H9 (cell line): ENCODE data around the gene CNGA4. TPM values are rescaled to one million over a fixed set of nuclear protein-coding genes. Genes with fewer than 3 reads are reported as not detected.

Experiments used
- DNase-seq: peaks from one replicate; pipeline ENCODE4 v3.0.0-alpha.2; 2017
- H2AFZ ChIP-seq: one replicate; pipeline ENCODE4 v1.6.1; 2013; ENCODE audit warnings: mild to moderate bottlenecking, low read length, control low read depth, moderate library complexity
- H2AK5ac ChIP-seq: 2 replicates; pipeline ENCODE4 v1.6.1; 2013; ENCODE audit warnings: low read length, control low read depth, mixed read lengths; ENCODE audit not compliant: insufficient read length
- H2BK120ac ChIP-seq: one replicate; pipeline ENCODE4 v1.6.1; 2013; ENCODE audit warnings: low read depth, mild to moderate bottlenecking, low read length, control low read depth, inconsistent platforms; ENCODE audit not compliant: poor library complexity, severe bottlenecking
- H2BK12ac ChIP-seq: 2 replicates; pipeline ENCODE4 v1.6.1; 2013; ENCODE audit warnings: low read length, control low read depth, mixed read lengths, low read depth; ENCODE audit not compliant: insufficient read length
- H2BK15ac ChIP-seq: 2 replicates; pipeline ENCODE4 v1.6.1; 2013; ENCODE audit warnings: low read depth, low read length, control low read depth
- H2BK20ac ChIP-seq: one replicate; pipeline ENCODE4 v1.6.1; 2013; ENCODE audit warnings: low read depth, mild to moderate bottlenecking, low read length, control low read depth, inconsistent platforms; ENCODE audit not compliant: poor library complexity, severe bottlenecking
- H2BK5ac ChIP-seq: 2 replicates; pipeline ENCODE4 v1.6.1; 2013; ENCODE audit warnings: low read length, control low read depth, mixed read lengths; ENCODE audit not compliant: insufficient read length
- H3K14ac ChIP-seq: 2 replicates; pipeline ENCODE4 v1.6.1; 2013; ENCODE audit warnings: low read length, control low read depth; ENCODE audit not compliant: insufficient read depth
- H3K18ac ChIP-seq: 2 replicates; pipeline ENCODE4 v1.6.1; 2013; ENCODE audit warnings: low read depth, mild to moderate bottlenecking, mixed read lengths, low read length, control low read depth; ENCODE audit not compliant: insufficient read length
- H3K23ac ChIP-seq: 2 replicates; pipeline ENCODE4 v1.6.1; 2013; ENCODE audit warnings: low read length, control low read depth, mixed read lengths, low read depth; ENCODE audit not compliant: insufficient read length
- H3K23me2 ChIP-seq: 2 replicates; pipeline ENCODE4 v1.6.1; 2013; ENCODE audit warnings: low read depth, mild to moderate bottlenecking, mixed read lengths, low read length, control low read depth; ENCODE audit not compliant: insufficient read length, poor library complexity, severe bottlenecking
- H3K27ac ChIP-seq: 2 replicates; pipeline ENCODE4 v1.5.1; 2013; ENCODE audit warnings: low read length, control low read depth, mixed read lengths, low read depth; ENCODE audit not compliant: insufficient read length
- H3K27me3 ChIP-seq: 2 replicates; pipeline ENCODE4 v1.6.1; 2013; ENCODE audit warnings: low read length, control low read depth, inconsistent platforms; ENCODE audit not compliant: insufficient read depth
- H3K4ac ChIP-seq: 2 replicates; pipeline ENCODE4 v1.6.1; 2013; ENCODE audit warnings: low read depth, mild to moderate bottlenecking, control low read depth, inconsistent platforms, low read length, moderate library complexity
- H3K4me1 ChIP-seq: 2 replicates; pipeline ENCODE4 v1.6.1; 2013; ENCODE audit warnings: low read length, control low read depth, inconsistent platforms; ENCODE audit not compliant: insufficient read depth
- H3K4me2 ChIP-seq: 2 replicates; pipeline ENCODE4 v1.6.1; 2013; ENCODE audit warnings: low read length, control low read depth, mixed read lengths; ENCODE audit not compliant: insufficient read length, insufficient read depth
- H3K56ac ChIP-seq: 2 replicates; pipeline ENCODE4 v1.6.1; 2013; ENCODE audit warnings: low read depth, mild to moderate bottlenecking, mixed read lengths, low read length, control low read depth; ENCODE audit not compliant: insufficient read length
- H3K79me1 ChIP-seq: 2 replicates; pipeline ENCODE4 v1.6.1; 2013; ENCODE audit warnings: low read depth, mild to moderate bottlenecking, moderate library complexity, low read length, control low read depth, inconsistent platforms; ENCODE audit not compliant: insufficient read depth, poor library complexity, severe bottlenecking
- H3K79me2 ChIP-seq: 2 replicates; pipeline ENCODE4 v1.6.1; 2013; ENCODE audit warnings: low read length, control low read depth, inconsistent platforms; ENCODE audit not compliant: insufficient read depth
- H3K9ac ChIP-seq: 2 replicates; pipeline ENCODE4 v1.6.1; 2013; ENCODE audit warnings: low read length, control low read depth, mixed read lengths; ENCODE audit not compliant: insufficient read length; ENCODE audit errors: extremely low read depth
- H3K9me3 ChIP-seq: one replicate; pipeline ENCODE4 v1.6.1; 2013; ENCODE audit warnings: low read depth, low read length, inconsistent platforms; ENCODE audit not compliant: control insufficient read depth
- H3T11ph ChIP-seq: one replicate; pipeline ENCODE4 v1.6.1; 2013; ENCODE audit warnings: mild to moderate bottlenecking, low read length, control low read depth, inconsistent platforms
- H4K20me1 ChIP-seq: one replicate; pipeline ENCODE4 v1.6.1; 2013; ENCODE audit not compliant: control insufficient read depth, insufficient read length, insufficient read depth
- H4K5ac ChIP-seq: 2 replicates; pipeline ENCODE4 v1.6.1; 2013; ENCODE audit warnings: low read depth, mild to moderate bottlenecking, mixed read lengths, low read length, control low read depth; ENCODE audit not compliant: insufficient read length
- H4K8ac ChIP-seq: replicated peaks from 2 replicates; pipeline ENCODE4 v1.6.1; 2013; ENCODE audit warnings: low read length, control low read depth, mixed read lengths, low read depth; ENCODE audit not compliant: insufficient read length
- H4K91ac ChIP-seq: 2 replicates; pipeline ENCODE4 v1.6.1; 2013; ENCODE audit warnings: low read depth, mild to moderate bottlenecking, moderate library complexity, mixed read lengths, low read length, control low read depth; ENCODE audit not compliant: insufficient read length
- H3K27ac Mint-ChIP-seq, 3 experiments: 2 replicates in 2 of 3; 3 replicates in 1 of 3; pipeline ENCODE4 v1.8.0; 2020 to 2021; ENCODE audit warnings: mixed read lengths in 3 of 3, mild to moderate bottlenecking in 1 of 3, moderate library complexity in 1 of 3
- H3K27me3 Mint-ChIP-seq: 2 replicates; pipeline ENCODE4 v1.8.0; 2021; ENCODE audit warnings: low read depth, mild to moderate bottlenecking, moderate library complexity, mixed read lengths
- H3K36me3 Mint-ChIP-seq, 3 experiments: 2 replicates in 2 of 3; 3 replicates in 1 of 3; pipeline ENCODE4 v1.8.0; 2020 to 2021; ENCODE audit warnings: low read depth in 3 of 3, mixed read lengths in 3 of 3; ENCODE audit not compliant: insufficient read depth in 1 of 3
- H3K4me1 Mint-ChIP-seq, 2 experiments: 2 replicates each; pipeline ENCODE4 v1.8.0; 2020; ENCODE audit warnings: mixed read lengths in 2 of 2
- H3K4me3 Mint-ChIP-seq, 2 experiments: 2 replicates in 1 of 2; 3 replicates in 1 of 2; pipeline ENCODE4 v1.8.0; 2020 to 2021; ENCODE audit warnings: mild to moderate bottlenecking in 2 of 2, mixed read lengths in 2 of 2, moderate library complexity in 1 of 2
- H3K9me3 Mint-ChIP-seq, 2 experiments: 2 replicates in 1 of 2; 3 replicates in 1 of 2; pipeline ENCODE4 v1.8.0; 2020; ENCODE audit warnings: mild to moderate bottlenecking in 2 of 2, mixed read lengths in 2 of 2, moderate library complexity in 1 of 2
- CTCF ChIP-seq: fragments of 200-600 bp; sonication (generic); conservative IDR thresholded peaks from 3 replicates; pipeline ENCODE4 v1.8.0; 2021; ENCODE audit warnings: antibody characterized with exemption, mild to moderate bottlenecking
- whole genome bisulfite sequencing: extraction: QIAGEN DNeasy Blood & Tissue Kit; methylation state at CpG from one replicate; pipeline ENCODE4 v1.1.7; 2013; ENCODE audit warnings: missing lambda C conversion rate, low lambda C conversion rate, mixed read lengths; ENCODE audit not compliant: insufficient read length; ENCODE audit errors: extremely low coverage; 5-methylcytosine and 5-hydroxymethylcytosine counted together
- total RNA-seq: library from RNA; stranded (reverse); gene quantifications from 2 replicates; pipeline ENCODE4 v1.2.1, GENCODE V29; 2021

CNGA4 gene
- total RNA-seq, 1 experiment from 2014 or later: 0.11 TPM

DNA sequence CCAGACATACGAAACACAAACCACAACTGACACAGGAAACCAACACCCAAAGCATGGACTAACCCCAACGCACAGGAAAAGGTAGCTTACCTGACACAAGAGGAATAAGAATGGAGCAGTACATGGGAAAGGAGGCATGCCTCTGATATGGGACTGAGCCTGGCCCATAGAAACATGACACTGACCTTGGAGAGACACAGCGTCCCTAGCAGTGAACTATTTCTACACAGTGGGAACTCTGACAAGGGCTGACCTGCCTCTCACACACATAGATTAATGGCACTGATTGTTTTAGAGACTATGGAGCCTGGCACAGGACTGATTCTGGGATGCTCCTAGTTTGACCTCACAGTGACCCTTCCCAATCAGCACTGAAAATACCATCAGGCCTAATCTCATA lies 32.7 kb downstream of the CNGA4 start:
- Histone ChIP-seq H3K23me2 (no peaks in the 10 kb centered on the region), H4K20me1 (no peaks in the 10 kb centered on the region), H2BK120ac (no peak overlapping the region), H3T11ph (no peak overlapping the region), H3K9me3 (no peaks in the 10 kb centered on the region), H2BK15ac (no peak overlapping the region), H2AK5ac (no peak overlapping the region), H2AFZ (no peak overlapping the region), H3K79me1 (no peaks in the 10 kb centered on the region), H3K4ac (no peak overlapping the region), H3K4me1 (no peaks in the 10 kb centered on the region), H3K27ac (no peak overlapping the region), H3K14ac (no peak overlapping the region), H3K18ac (no peak overlapping the region), H3K9ac (no peak overlapping the region), H4K5ac (no peak overlapping the region), H3K56ac (no peak overlapping the region), H2BK12ac (no peak overlapping the region), H2BK20ac (no peak overlapping the region), H2BK5ac (no peak overlapping the region), H4K91ac (no peak overlapping the region), H3K27me3 (no peaks in the 10 kb centered on the region), H3K4me2 (no peak overlapping the region), H3K23ac (no peak overlapping the region), H3K79me2 (no peaks in the 10 kb centered on the region), H4K8ac (no peak overlapping the region)
- no peak for TF ChIP-seq CTCF
- H3K4me1 Mint-ChIP-seq: peaks cover 11 to 14% of the 10 kb centered on the region in 2 experiments
- no peaks in the 10 kb centered on the region; a peak in 2 of 5 replicates for H3K9me3 Mint-ChIP-seq
- H3K27me3 Mint-ChIP-seq: peaks cover 53% of the 10 kb centered on the region
- peaks cover 0 to 14% (median 0%) of the 10 kb centered on the region in 3 experiments; a peak in 4 of 7 replicates for H3K36me3 Mint-ChIP-seq
- no peak for DNase-seq
- no peak overlapping the region; a peak in 1 of 7 replicates for H3K27ac Mint-ChIP-seq
- no CpG with 5 or more reads among the region's 3 CpGs for WGBS
- no peak overlapping the region for H3K4me3 Mint-ChIP-seq
